ENCODE results near the gene TNFSF9. TPM values are rescaled to one million over a fixed set of nuclear protein-coding genes. Genes with fewer than 3 reads are reported as not detected.

The TNFSF9 gene
- total RNA-seq, 3 donors from 2014 or later (not counting 1 experiment from before 2014, with no cell fraction given): 3.3 to 6.0 (median 5.6) TPM

DNA sequence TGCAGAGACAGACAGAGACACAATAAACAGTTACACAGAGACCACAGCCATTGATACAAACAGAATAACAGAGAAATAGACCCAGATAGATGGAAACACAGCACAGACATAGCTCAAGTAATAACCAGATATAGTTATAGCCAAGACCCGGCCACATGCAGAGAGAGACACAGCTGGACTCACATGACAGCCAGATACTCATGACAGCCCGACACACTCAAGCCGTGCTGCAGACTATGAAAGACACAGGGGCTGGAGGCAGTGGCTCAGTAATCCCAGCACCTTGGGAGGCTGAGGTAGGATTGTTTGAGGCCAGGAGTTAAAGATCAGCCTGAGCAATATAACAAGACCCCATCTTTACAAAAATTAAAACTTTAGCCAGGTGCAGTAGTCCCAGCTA is 47.6 kb upstream of the TNFSF9 start:
- DNase-seq (no peak), ATAC-seq (no peak)
- H3K9me3 Mint-ChIP-seq: no peaks in the 10 kb centered on the region
- H3K27me3 Mint-ChIP-seq (ENCODE audit: low read depth in 2 of 2): no peaks in the 10 kb centered on the region
- H3K4me1 Mint-ChIP-seq: peaks cover 41 to 46% of the 10 kb centered on the region in 2 donors
- Histone ChIP-seq H3K4me3 (ENCODE audit: low read length) (no peak overlapping the region), H3K27ac (ENCODE audit: low read length) (no peak overlapping the region), H3K27me3 (ENCODE audit: control insufficient read depth, insufficient read depth, low read length) (no peaks in the 10 kb centered on the region), H3K9me3 (ENCODE audit: control insufficient read depth, insufficient read depth, low read length) (no peaks in the 10 kb centered on the region), H3K36me3 (ENCODE audit: control insufficient read depth, insufficient read depth, low read length) (peaks cover 6% of the 10 kb centered on the region), H3K4me1 (ENCODE audit: control insufficient read depth, insufficient read depth, low read length) (peaks cover 46% of the 10 kb centered on the region)
- TF ChIP-seq, protein P1, sequence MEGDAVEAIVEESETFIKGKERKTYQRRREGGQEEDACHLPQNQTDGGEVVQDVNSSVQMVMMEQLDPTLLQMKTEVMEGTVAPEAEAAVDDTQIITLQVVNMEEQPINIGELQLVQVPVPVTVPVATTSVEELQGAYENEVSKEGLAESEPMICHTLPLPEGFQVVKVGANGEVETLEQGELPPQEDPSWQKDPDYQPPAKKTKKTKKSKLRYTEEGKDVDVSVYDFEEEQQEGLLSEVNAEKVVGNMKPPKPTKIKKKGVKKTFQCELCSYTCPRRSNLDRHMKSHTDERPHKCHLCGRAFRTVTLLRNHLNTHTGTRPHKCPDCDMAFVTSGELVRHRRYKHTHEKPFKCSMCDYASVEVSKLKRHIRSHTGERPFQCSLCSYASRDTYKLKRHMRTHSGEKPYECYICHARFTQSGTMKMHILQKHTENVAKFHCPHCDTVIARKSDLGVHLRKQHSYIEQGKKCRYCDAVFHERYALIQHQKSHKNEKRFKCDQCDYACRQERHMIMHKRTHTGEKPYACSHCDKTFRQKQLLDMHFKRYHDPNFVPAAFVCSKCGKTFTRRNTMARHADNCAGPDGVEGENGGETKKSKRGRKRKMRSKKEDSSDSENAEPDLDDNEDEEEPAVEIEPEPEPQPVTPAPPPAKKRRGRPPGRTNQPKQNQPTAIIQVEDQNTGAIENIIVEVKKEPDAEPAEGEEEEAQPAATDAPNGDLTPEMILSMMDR (IDR thresholded peaks at IDR 0.05): no peak
- H3K4me3 Mint-ChIP-seq: peak overlapping the region; percentile 1
- peak overlapping the region; percentile 95 to 99 for H3K27ac Mint-ChIP-seq
- 94% methylated on average over 3 of the region's 3 CpGs for WGBS (ENCODE audit: insufficient coverage)
- no peaks in the 10 kb centered on the region for H3K36me3 Mint-ChIP-seq
- intact Hi-C loops (cut with micrococcal nuclease): no loop called here

DNA sequence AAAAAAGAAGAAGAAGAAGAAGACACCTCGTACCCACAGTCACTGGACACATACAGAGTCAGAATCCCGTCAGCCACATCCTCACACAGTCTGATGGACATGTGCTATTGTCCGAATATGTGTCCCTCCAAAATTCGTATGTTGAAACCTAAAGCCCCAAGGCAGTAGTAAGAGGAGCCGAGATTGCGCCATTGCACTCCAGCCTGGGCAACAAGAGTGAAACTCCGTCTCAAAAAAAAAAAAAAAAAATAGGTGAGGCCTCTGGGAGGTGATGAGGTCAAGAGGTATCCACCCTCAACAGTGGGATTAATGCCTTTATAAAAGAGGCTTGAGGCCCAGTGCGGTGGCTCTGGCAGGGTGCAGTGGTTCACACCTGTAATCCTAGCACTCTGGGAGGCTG is 46.6 kb upstream of the TNFSF9 start:
- Mint-ChIP-seq H3K4me1 (peaks cover 43 to 47% of the 10 kb centered on the region in 2 donors), H3K9me3 (no peaks in the 10 kb centered on the region), H3K27me3 (ENCODE audit: low read depth in 2 of 2) (no peaks in the 10 kb centered on the region), H3K27ac (peak overlapping the region; percentile 95 to 99), H3K4me3 (peak overlapping the region; percentile 9), H3K36me3 (no peaks in the 10 kb centered on the region)
- Histone ChIP-seq H3K4me3 (ENCODE audit: low read length) (no peak overlapping the region), H3K27ac (ENCODE audit: low read length) (no peak overlapping the region), H3K9me3 (ENCODE audit: control insufficient read depth, insufficient read depth, low read length) (no peaks in the 10 kb centered on the region), H3K4me1 (ENCODE audit: control insufficient read depth, insufficient read depth, low read length) (peaks cover 49% of the 10 kb centered on the region), H3K27me3 (ENCODE audit: control insufficient read depth, insufficient read depth, low read length) (no peaks in the 10 kb centered on the region), H3K36me3 (ENCODE audit: control insufficient read depth, insufficient read depth, low read length) (peaks cover 3% of the 10 kb centered on the region)
- no peak for ATAC-seq
- TF ChIP-seq, protein P1 (IDR thresholded peaks at IDR 0.05): no peak
- DNase-seq: no peak
- WGBS (ENCODE audit: insufficient coverage): over 99% methylated on average over 8 of the region's 8 CpGs
- intact Hi-C loops (cut with micrococcal nuclease): no loop called here

DNA sequence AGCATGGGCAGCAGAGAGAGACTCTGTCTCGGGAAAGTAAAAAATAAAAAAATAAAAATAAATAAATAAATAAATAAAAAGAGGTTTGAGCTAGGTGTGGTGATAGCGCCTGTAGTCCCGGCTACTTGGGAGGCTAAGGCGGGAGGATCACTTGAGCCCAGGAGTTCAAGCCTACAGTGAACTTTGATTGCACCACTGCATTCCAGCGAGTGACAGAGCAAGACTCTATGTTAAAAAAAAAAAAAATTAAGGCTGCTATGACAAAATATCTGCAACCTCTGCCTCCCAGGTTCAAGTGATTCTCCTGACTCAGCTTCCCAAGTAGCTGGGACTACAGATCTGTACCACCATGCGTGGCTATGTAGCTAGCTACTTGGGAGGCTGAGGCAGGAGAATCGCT is 46.0 kb upstream of the TNFSF9 start:
- no peaks in the 10 kb centered on the region for H3K9me3 Mint-ChIP-seq
- 99% methylated on average over 6 of the region's 7 CpGs for WGBS (ENCODE audit: insufficient coverage)
- ATAC-seq: no peak
- TF ChIP-seq, protein P1 (IDR thresholded peaks at IDR 0.05): no peak
- intact Hi-C loops (cut with micrococcal nuclease): no loop called here
- Histone ChIP-seq H3K27ac (ENCODE audit: low read length) (no peak overlapping the region), H3K9me3 (ENCODE audit: control insufficient read depth, insufficient read depth, low read length) (no peaks in the 10 kb centered on the region), H3K4me3 (ENCODE audit: low read length) (no peak overlapping the region), H3K4me1 (ENCODE audit: control insufficient read depth, insufficient read depth, low read length) (peaks cover 48% of the 10 kb centered on the region), H3K27me3 (ENCODE audit: control insufficient read depth, insufficient read depth, low read length) (no peaks in the 10 kb centered on the region), H3K36me3 (ENCODE audit: control insufficient read depth, insufficient read depth, low read length) (peaks cover 2% of the 10 kb centered on the region)
- H3K27ac Mint-ChIP-seq: no peak overlapping the region
- no peak for DNase-seq
- H3K36me3 Mint-ChIP-seq: no peaks in the 10 kb centered on the region
- H3K4me3 Mint-ChIP-seq: no peak overlapping the region
- H3K27me3 Mint-ChIP-seq (ENCODE audit: low read depth in 2 of 2): no peaks in the 10 kb centered on the region
- peaks cover 47 to 51% of the 10 kb centered on the region in 2 donors for H3K4me1 Mint-ChIP-seq
